GM13977 (cell line): ENCODE measurements around the gene AFF3.

Experiments
- DNase-seq: peaks from one replicate; pipeline ENCODE4 v3.0.0; 2012; ENCODE audit warnings: low spot score
- CTCF ChIP-seq: IDR thresholded peaks from 2 replicates; pipeline ENCODE4 v1.5.1; 2012; ENCODE audit warnings: mild to moderate bottlenecking, control low read depth; ENCODE audit not compliant: insufficient read depth; ENCODE audit errors: extremely low read depth, missing control alignments
- in situ Hi-C: fragments of 300-500 bp; cut with MboI; formaldehyde crosslinking; loops from one replicate; pipeline ENCODE4 v1.12.0; 2022; ENCODE audit warnings: low sequenced_read_pairs, low pct_unique_long_range_greater_than_20kb, mixed read lengths, inconsistent platforms; ENCODE audit not compliant: unreplicated experiment

Gene AFF3

GRCh38 chr2:99801327-99801901 lies 341.0 kb downstream of the AFF3 start:
- in situ Hi-C loops: no loop called here
- no peak for TF ChIP-seq CTCF
- DNase-seq: no peak

- in situ Hi-C loops: no loop called here
- no peak for DNase-seq
- no peak for TF ChIP-seq CTCF
These were observed 344.9 kb downstream of the AFF3 start for GRCh38 chr2:99797475-99797874.

GRCh38 chr2:99794414-99794813 lies 348.0 kb downstream of the AFF3 start:
- no peak for DNase-seq
- in situ Hi-C loops: no loop called here
- TF ChIP-seq CTCF: no peak

- in situ Hi-C loops: no loop called here
- no peak for TF ChIP-seq CTCF
- DNase-seq: no peak
These were observed 349.4 kb downstream of the AFF3 start for GRCh38 chr2:99793022-99793421.

GRCh38 chr2:99789849-99790248 lies 352.5 kb downstream of the AFF3 start:
- in situ Hi-C loops: no loop called here
- TF ChIP-seq CTCF: no peak
- no peak for DNase-seq

- DNase-seq: no peak
- in situ Hi-C loops: no loop called here
- TF ChIP-seq CTCF: no peak
These were observed 354.5 kb downstream of the AFF3 start for GRCh38 chr2:99787769-99788382.
